Astrocyte of the spinal cord (primary cell): ENCODE data around the gene NDUFS7.
"Not testable (repeated sequence)": the region's sequence is repeated elsewhere in the genome, so short reads cannot be mapped to it uniquely, and the experiment has no call there.

Experiments used
- DNase-seq: peaks from one replicate; pipeline ENCODE4 v3.0.0; 2011; ENCODE audit warnings: low read depth, low spot score
- H3K4me3 ChIP-seq: 2 replicates; pipeline ENCODE4 v1.5.1; 2011; ENCODE audit warnings: low read depth, mild to moderate bottlenecking, low read length, moderate library complexity
- in situ Hi-C: cut with HindIII; loops from 2 replicates; pipeline ENCODE4 v1.10.0; 2017; ENCODE audit warnings: low sequenced_read_pairs
- TF ChIP-seq, protein P1 (sequence below): IDR thresholded peaks from 2 replicates; pipeline ENCODE4 v1.5.1; 2012; ENCODE audit warnings: low read depth, mild to moderate bottlenecking, low read length, inconsistent platforms

Gene NDUFS7

GRCh38 chr19:1418951-1419738 is 35.4 kb downstream of the NDUFS7 start:
- TF ChIP-seq, protein P1, sequence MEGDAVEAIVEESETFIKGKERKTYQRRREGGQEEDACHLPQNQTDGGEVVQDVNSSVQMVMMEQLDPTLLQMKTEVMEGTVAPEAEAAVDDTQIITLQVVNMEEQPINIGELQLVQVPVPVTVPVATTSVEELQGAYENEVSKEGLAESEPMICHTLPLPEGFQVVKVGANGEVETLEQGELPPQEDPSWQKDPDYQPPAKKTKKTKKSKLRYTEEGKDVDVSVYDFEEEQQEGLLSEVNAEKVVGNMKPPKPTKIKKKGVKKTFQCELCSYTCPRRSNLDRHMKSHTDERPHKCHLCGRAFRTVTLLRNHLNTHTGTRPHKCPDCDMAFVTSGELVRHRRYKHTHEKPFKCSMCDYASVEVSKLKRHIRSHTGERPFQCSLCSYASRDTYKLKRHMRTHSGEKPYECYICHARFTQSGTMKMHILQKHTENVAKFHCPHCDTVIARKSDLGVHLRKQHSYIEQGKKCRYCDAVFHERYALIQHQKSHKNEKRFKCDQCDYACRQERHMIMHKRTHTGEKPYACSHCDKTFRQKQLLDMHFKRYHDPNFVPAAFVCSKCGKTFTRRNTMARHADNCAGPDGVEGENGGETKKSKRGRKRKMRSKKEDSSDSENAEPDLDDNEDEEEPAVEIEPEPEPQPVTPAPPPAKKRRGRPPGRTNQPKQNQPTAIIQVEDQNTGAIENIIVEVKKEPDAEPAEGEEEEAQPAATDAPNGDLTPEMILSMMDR, result no peak
- H3K4me3 ChIP-seq, result no peak overlapping the region
- no peak for DNase-seq
- in situ Hi-C loops, result no loop called here

DNA sequence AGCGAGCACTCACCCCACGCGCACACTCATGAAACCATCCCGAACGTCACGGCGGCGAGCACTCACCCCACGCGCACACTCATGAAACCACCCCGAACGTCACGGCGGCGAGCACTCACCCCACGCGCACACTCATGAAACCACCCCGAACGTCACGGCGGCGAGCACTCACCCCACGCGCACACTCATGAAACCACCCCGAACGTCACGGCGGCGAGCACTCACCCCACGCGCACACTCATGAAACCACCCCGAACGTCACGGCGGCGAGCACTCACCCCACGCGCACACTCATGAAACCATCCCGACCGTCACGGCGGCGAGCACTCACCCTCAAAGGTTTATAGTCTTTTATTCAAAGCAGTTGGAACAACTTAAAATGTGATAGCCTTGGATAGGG is 36.4 kb downstream of the NDUFS7 start:
- in situ Hi-C loops, DNase-seq, H3K4me3 ChIP-seq: not testable (repeated sequence)

- TF ChIP-seq, protein P1, result no peak
- in situ Hi-C loops, result no loop called here
- no peak overlapping the region for H3K4me3 ChIP-seq
- DNase-seq, result no peak
Measured at GRCh38 chr19:1420590-1420989, 36.9 kb downstream of the NDUFS7 start.

DNA sequence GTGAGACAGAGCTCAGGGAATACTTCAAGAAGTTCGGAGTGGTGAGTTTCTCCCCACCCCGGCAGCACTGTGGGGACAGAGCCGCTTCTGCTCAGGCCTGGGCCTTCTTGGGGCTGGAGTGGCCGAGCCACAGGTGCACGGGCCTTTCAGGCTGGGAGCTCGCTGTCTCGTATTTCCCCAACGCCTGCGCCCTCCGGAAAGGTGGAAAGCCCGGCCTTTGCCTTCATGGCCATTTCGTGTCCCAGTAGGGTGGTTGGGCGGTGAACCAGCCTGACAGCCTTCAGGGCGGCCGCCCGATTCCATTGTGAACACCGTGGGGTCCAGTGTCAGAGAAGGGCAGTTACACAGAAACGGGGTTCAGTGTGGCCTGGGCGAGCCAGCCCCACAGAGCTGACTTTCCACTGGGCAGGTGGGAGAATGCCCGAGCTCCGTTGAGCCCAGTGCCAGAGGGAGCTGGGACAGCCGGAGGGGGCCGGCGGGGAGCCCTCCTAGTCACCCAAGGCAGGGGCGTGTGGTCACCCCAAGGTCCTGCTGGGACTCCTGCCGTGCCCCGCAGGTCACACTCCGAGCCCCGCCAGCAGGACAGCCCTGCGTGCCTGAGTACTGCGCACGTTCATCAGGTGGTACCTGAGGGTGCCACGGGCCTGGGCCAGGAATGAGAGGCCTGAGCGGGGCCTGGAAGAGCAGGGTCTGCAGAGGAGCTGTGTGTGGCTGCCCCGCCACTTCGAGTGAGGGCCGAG is 37.7 kb downstream of the NDUFS7 start:
- H3K4me3 ChIP-seq, result no peak overlapping the region
- no peak for DNase-seq

GRCh38 chr19:1421958-1422305 is 38.2 kb downstream of the NDUFS7 start:
- TF ChIP-seq, protein P1, result no peak
- no peak for DNase-seq
- in situ Hi-C loops, result no loop called here
- no peak overlapping the region for H3K4me3 ChIP-seq

More for the DNA sequence above, 37.7 kb downstream of the NDUFS7 start:
- TF ChIP-seq, protein P1, result no peak
- in situ Hi-C loops, result no loop called here

- in situ Hi-C loops, result no loop called here
- H3K4me3 ChIP-seq, result no peak overlapping the region
- DNase-seq, result no peak
Measured at GRCh38 chr19:1422360-1422759, 38.7 kb downstream of the NDUFS7 start.

More at GRCh38 chr19:1422360-1422759, 38.7 kb downstream of the NDUFS7 start:
- TF ChIP-seq, protein P1, result no peak
